ENCODE results near the gene TCEAL4. TPM values are rescaled to one million over a fixed set of nuclear protein-coding genes. Genes with fewer than 3 reads are reported as not detected.
A peak's percentile ranks its signal among the peaks of the same experiment; 100 is the strongest.
"Not testable (repeated sequence)": the region's sequence is repeated elsewhere in the genome, so short reads cannot be mapped to it uniquely, and the experiment has no call there.

The TCEAL4 gene
- total RNA-seq, 1 donor from 2014 or later: 18.0 TPM

DNA sequence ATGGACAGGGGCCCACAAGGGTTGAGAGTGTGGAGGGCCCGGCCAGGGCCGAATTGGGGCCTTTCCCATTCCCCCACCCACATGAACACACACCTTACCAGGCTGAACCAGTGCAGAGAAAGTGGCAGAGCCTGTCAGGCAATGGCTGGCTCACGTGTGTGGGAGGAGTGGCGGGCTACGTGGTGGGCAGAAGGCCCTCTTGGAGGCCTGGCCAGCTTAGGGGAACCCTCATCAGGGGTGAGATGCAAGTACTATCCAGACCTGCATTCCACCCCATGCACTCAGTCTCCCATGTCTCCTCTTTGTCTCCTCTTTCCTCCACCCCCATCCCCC lies 965 bp downstream of the TCEAL4 start:
- TF ChIP-seq, protein P1, sequence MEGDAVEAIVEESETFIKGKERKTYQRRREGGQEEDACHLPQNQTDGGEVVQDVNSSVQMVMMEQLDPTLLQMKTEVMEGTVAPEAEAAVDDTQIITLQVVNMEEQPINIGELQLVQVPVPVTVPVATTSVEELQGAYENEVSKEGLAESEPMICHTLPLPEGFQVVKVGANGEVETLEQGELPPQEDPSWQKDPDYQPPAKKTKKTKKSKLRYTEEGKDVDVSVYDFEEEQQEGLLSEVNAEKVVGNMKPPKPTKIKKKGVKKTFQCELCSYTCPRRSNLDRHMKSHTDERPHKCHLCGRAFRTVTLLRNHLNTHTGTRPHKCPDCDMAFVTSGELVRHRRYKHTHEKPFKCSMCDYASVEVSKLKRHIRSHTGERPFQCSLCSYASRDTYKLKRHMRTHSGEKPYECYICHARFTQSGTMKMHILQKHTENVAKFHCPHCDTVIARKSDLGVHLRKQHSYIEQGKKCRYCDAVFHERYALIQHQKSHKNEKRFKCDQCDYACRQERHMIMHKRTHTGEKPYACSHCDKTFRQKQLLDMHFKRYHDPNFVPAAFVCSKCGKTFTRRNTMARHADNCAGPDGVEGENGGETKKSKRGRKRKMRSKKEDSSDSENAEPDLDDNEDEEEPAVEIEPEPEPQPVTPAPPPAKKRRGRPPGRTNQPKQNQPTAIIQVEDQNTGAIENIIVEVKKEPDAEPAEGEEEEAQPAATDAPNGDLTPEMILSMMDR (IDR thresholded peaks at IDR 0.05): no peak
- Mint-ChIP-seq H3K27ac (no peak overlapping the region), H3K9me3 (no peaks in the 10 kb centered on the region), H3K4me1 (peaks cover 14% of the 10 kb centered on the region), H3K36me3 (ENCODE audit: low read depth) (no peaks in the 10 kb centered on the region), H3K27me3 (no peaks in the 10 kb centered on the region), H3K4me3 (peak overlapping the region; percentile 89)
- ATAC-seq (ENCODE audit: low read depth) (no peak), DNase-seq (no peak)
- POLR2A ChIA-PET: no interaction called here
- intact Hi-C loops (cut with micrococcal nuclease): no loop called here
- CTCF ChIA-PET: no interaction called here

GRCh38 chrX:103586659-103587058 lies 1.3 kb downstream of the TCEAL4 start:
- TF ChIP-seq, protein P1 (IDR thresholded peaks at IDR 0.05): no peak
- Mint-ChIP-seq H3K4me1 (peaks cover 16% of the 10 kb centered on the region), H3K27me3 (no peaks in the 10 kb centered on the region), H3K36me3 (ENCODE audit: low read depth) (no peaks in the 10 kb centered on the region), H3K4me3 (peak overlapping the region; percentile 89), H3K9me3 (no peaks in the 10 kb centered on the region), H3K27ac (no peak overlapping the region)
- ChIA-PET POLR2A (interaction anchor here (1.7 kb wide), 1 partner anchor 11 kb away, joined by 3 read pairs; no protein-coding TSS in a partner anchor), CTCF (no interaction called here)
- DNase-seq (no peak), ATAC-seq (ENCODE audit: low read depth) (no peak)
- intact Hi-C loops (cut with micrococcal nuclease): no loop called here

- peaks cover 10% of the 10 kb centered on the region for H3K4me1 Mint-ChIP-seq
- H3K27me3 Mint-ChIP-seq; ATAC-seq (ENCODE audit: low read depth); H3K27ac Mint-ChIP-seq; H3K36me3 Mint-ChIP-seq (ENCODE audit: low read depth); CTCF ChIA-PET; DNase-seq; H3K9me3 Mint-ChIP-seq; H3K4me3 Mint-ChIP-seq; intact Hi-C loops (cut with micrococcal nuclease); POLR2A ChIA-PET: not testable (repeated sequence)
Observed at GRCh38 chrX:103592295-103592694, 7.0 kb downstream of the TCEAL4 start.

- peaks cover 10% of the 10 kb centered on the region for H3K4me1 Mint-ChIP-seq
- H3K9me3 Mint-ChIP-seq; H3K27ac Mint-ChIP-seq; DNase-seq; H3K27me3 Mint-ChIP-seq; H3K36me3 Mint-ChIP-seq (ENCODE audit: low read depth); intact Hi-C loops (cut with micrococcal nuclease); CTCF ChIA-PET; ATAC-seq (ENCODE audit: low read depth); H3K4me3 Mint-ChIP-seq: not testable (repeated sequence)
- POLR2A ChIA-PET: interaction anchor here (0.5 kb wide), 1 partner anchor 88 kb away, joined by 3 read pairs; no protein-coding TSS in a partner anchor
Observed at GRCh38 chrX:103595202-103595601, 9.9 kb downstream of the TCEAL4 start.

DNA sequence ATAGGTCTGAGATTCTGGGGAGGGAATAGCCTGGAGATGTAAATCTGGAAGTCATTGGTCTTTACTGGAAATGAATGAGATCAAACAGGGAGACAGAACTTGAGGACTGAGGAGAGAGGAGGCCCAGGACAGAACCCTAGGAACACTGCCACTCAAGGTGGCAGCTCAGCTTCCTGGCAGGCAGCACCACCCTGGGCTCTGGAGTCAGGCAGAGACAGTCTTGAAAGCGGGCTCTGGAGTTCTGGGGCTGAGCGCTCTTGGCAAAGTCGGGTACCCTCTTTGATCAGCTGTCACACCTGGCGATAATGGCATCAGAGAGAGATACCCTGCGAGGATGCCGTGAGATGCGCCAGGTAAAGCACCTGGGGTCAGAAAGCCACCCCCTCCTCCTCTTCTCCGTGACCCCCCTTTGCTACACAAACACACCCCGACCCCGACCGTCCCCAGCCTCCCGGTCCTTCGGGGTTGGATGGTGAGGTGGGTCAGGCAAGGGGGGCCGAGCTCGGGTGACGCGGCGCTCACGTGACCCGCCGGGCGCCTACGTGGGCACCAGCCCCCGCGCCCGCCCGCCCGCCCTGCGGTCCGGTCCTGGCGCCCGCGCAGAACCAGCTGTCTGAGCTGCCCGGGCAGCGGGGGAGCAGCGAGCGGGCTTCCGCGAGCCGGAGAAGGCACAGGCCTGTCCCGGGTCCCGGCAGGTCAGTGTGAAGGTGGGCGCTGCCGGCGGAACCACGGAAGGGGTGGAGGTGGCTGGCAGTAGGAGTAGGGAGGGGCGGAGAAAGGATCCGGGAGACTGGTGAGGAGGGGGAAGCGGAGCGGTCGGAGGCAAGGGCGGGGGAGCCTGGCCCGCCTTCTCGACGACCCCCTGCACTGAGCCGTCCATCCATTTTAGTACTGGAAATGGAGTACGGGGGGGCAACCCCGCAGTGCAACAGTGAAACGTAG lies 22.3 kb downstream of the TCEAL4 start, which contains the start of gene TCEAL3:
TSS of gene TCEAL3 (plus strand) at position 600 of the 942 bp plus-strand sequence. CDS start 1,102 bp downstream, outside the sequence.
- ATAC-seq (ENCODE audit: low read depth) (peak; percentile 83), DNase-seq (peak; percentile 51)
- Mint-ChIP-seq H3K4me1 (peaks cover 7% of the 10 kb centered on the region), H3K27ac (peak within 1 kb of the TSS; percentile 63), H3K27me3 (no peaks in the 10 kb centered on the region), H3K36me3 (ENCODE audit: low read depth) (no peaks in the 10 kb centered on the region), H3K9me3 (no peaks in the 10 kb centered on the region), H3K4me3 (peak within 1 kb of the TSS; percentile 85)
- ChIA-PET POLR2A (interaction anchor here (1.1 kb wide), 1 partner anchor 79 kb away, joined by 8 read pairs; no protein-coding TSS in a partner anchor), CTCF (no interaction called here)
- intact Hi-C loops (cut with micrococcal nuclease): loop anchor here (1.0 to 5.0 kb wide), 3 partner anchors 21 to 80 kb away; partner anchors contain the start of genes MORF4L2, TCEAL1 and TCEAL4
- TF ChIP-seq, protein P1 (IDR thresholded peaks at IDR 0.05): no peak
